Heart left ventricle (tissue), 13 donors: ENCODE data around the gene PIP5K1B.

ENCODE experiments used
- POLR2A ChIP-seq, 2 donors: fragments of 450-650 bp; IDR thresholded peaks; one replicate each; pipeline ENCODE4 v1.6.1; 2017; ENCODE audit warnings: antibody characterized with exemption in 2 of 2, mild to moderate bottlenecking in 2 of 2, moderate library complexity in 2 of 2
- TF ChIP-seq, protein P1 (sequence below), 12 donors: fragments of 200-600 bp; sonication (generic) in 4 of 12; IDR thresholded peaks; one replicate each; pipeline versions ENCODE4 v1.5.0 to v1.8.0; 2018 to 2022; ENCODE audit warnings: antibody characterized with exemption in 12 of 12, mild to moderate bottlenecking in 5 of 12
- donor health status: ischemic (EF 13 %, LVEDD 7.1; RV severe dilation, severe dysfunction).
- donor health status: DM: no; HTN: yes; CAD: no.
- donor health status: DM: no; HTN: no; CAD: no.
- donor health status: ischemic (EF 25% LVEDD 6.9; RV normal size, moderate dysfunction).
- donor health status: ischemic (EF 25% LVEDD 5.7; RV mildly dilated, moderate dysfunction).
- donor health status: ischemic (EF 35%, LVEDD 5.7; RV mildly dilated, moderate dysfunction).
- donor health status: nonischemic (EF 11% LVEDD 7.7; RV severe dilation, severe dysfunction).
- donor health status: DM: yes; HTN: yes; CAD: no.
- donor health status: PGD.
- donor health status: ischemic (EF 29% LVEDD 5.4; RV normal size, mild dysfunction).
- donor health status: nonischemic (EF 23%, LVEDD 6.1; RV moderate dilation, normal function).

DNA sequence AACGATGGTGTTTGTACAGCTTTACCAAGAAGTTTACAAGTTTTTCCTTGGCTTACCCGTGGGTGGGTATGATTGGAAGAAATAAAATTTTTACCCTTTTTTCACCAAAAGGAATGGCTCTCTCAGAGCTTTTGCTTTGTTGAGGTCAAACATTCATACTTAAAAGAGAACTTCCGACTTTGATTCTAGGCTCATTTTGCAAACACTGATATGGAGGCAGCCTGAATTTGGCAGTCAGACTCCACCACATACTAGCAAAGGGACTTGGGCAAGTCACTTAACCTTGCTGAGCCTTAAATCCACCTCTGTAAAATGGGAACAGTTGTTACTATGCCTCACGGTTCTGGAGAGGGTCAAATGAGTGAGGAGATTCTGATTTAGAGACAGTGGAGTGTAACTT lies 155.4 kb downstream of the PIP5K1B start:
- TF ChIP-seq, protein P1, sequence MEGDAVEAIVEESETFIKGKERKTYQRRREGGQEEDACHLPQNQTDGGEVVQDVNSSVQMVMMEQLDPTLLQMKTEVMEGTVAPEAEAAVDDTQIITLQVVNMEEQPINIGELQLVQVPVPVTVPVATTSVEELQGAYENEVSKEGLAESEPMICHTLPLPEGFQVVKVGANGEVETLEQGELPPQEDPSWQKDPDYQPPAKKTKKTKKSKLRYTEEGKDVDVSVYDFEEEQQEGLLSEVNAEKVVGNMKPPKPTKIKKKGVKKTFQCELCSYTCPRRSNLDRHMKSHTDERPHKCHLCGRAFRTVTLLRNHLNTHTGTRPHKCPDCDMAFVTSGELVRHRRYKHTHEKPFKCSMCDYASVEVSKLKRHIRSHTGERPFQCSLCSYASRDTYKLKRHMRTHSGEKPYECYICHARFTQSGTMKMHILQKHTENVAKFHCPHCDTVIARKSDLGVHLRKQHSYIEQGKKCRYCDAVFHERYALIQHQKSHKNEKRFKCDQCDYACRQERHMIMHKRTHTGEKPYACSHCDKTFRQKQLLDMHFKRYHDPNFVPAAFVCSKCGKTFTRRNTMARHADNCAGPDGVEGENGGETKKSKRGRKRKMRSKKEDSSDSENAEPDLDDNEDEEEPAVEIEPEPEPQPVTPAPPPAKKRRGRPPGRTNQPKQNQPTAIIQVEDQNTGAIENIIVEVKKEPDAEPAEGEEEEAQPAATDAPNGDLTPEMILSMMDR (IDR thresholded peaks at IDR 0.05): no peak
- TF ChIP-seq POLR2A (IDR thresholded peaks at IDR 0.05): no peak
